Stomach (tissue), 9 donors: Measurements from ENCODE around the gene BRMS1. TPM values are rescaled to one million over a fixed set of nuclear protein-coding genes. Genes with fewer than 3 reads are reported as not detected.

Source experiments
- DNase-seq, 2 donors: peaks; one replicate each; pipeline versions ENCODE4 v3.0.0 to v3.0.0-alpha.2; 2013 to 2019
- H3K27ac ChIP-seq, 5 donors: fragments of 200-600 bp in 4 of 5; sonication (generic) in 4 of 5; one replicate each; pipeline ENCODE4 v1.5.1; 2013 to 2019; ENCODE audit warnings: mild to moderate bottlenecking in 1 of 5, moderate library complexity in 1 of 5
- H3K27me3 ChIP-seq, 3 donors: fragments of 200-600 bp; sonication (generic); one replicate each; pipeline ENCODE4 v1.5.1; 2017 to 2019; ENCODE audit warnings: mixed run types in 1 of 3
- H3K36me3 ChIP-seq, 4 donors: fragments of 200-600 bp; sonication (generic); 1 replicate in 3 of 4; 2 replicates in 1 of 4; pipeline ENCODE4 v1.5.1; 2016 to 2019
- H3K4me1 ChIP-seq, 4 donors: fragments of 200-600 bp; sonication (generic); one replicate each; pipeline ENCODE4 v1.5.1; 2016 to 2019
- H3K4me3 ChIP-seq, 4 donors: fragments of 200-600 bp; sonication (generic) in 3 of 4; one replicate each; pipeline ENCODE4 v1.5.1; 2016 to 2019; ENCODE audit warnings: mild to moderate bottlenecking in 1 of 4
- H3K9me3 ChIP-seq, 4 donors: fragments of 200-600 bp; sonication (generic); one replicate each; pipeline ENCODE4 v1.5.1; 2016 to 2019
- EP300 ChIP-seq: sonication (generic); formaldehyde crosslinking; IDR thresholded peaks from one replicate; pipeline ENCODE4 v1.6.1; 2017; ENCODE audit warnings: antibody characterized with exemption
- POLR2A ChIP-seq, 4 donors: fragments of 450-650 bp; IDR thresholded peaks; one replicate each; pipeline ENCODE4 v1.6.1; 2016; ENCODE audit warnings: antibody characterized with exemption in 4 of 4, control low read depth in 2 of 4, mild to moderate bottlenecking in 1 of 4, moderate library complexity in 1 of 4
- POLR2AphosphoS5 ChIP-seq, 3 donors: sonication (generic); formaldehyde crosslinking; IDR thresholded peaks; one replicate each; pipeline ENCODE4 v1.6.1; 2016; ENCODE audit warnings: antibody characterized with exemption in 3 of 3
- WGBS, 5 donors: extraction: QIAGEN DNeasy Blood & Tissue Kit in 3 of 5; methylation state at CpG; one replicate each; pipeline versions ENCODE4 v1.1.5 to v1.1.7; 2013 to 2018; 5-methylcytosine and 5-hydroxymethylcytosine counted together
- intact Hi-C: fragments of 100-400 bp; cut with DNase I; formaldehyde crosslinking; loops from one replicate; pipeline ENCODE4 v1.15.1; 2023; ENCODE audit warnings: low total_unique reads
- polyA plus RNA-seq, 3 donors: library from polyadenylated mRNA; stranded (reverse); fragments of 200-250 nt; gene quantifications; one replicate each; pipeline ENCODE4 v1.2.3, GENCODE V29; 2013
- total RNA-seq, 5 donors: library from RNA; depleted of rRNA; stranded (reverse); fragments of >200 nt; gene quantifications; one replicate each; pipeline versions ENCODE4 v1.1.0 to v1.2.3, GENCODE V29; 2014 to 2016
- TF ChIP-seq, protein P1 (sequence below), 7 experiments: fragments of 450-650 bp in 4 of 7; fragments of 200-600 bp in 3 of 7; sonication (generic) in 3 of 7; IDR thresholded peaks; one replicate each; pipeline ENCODE4 v1.5.1; 2016 to 2019; ENCODE audit warnings: antibody characterized with exemption in 7 of 7, control low read depth in 2 of 7, mild to moderate bottlenecking in 1 of 7
- donor health status: healthy with polysubstance abuse.
- donor health status: Bipolar disorder and iron deficiency.
- donor health status: healthy.

The BRMS1 gene
- total and polyA plus RNA-seq, 8 donors, result 14.6 to 105 (median 62.1) TPM

DNA sequence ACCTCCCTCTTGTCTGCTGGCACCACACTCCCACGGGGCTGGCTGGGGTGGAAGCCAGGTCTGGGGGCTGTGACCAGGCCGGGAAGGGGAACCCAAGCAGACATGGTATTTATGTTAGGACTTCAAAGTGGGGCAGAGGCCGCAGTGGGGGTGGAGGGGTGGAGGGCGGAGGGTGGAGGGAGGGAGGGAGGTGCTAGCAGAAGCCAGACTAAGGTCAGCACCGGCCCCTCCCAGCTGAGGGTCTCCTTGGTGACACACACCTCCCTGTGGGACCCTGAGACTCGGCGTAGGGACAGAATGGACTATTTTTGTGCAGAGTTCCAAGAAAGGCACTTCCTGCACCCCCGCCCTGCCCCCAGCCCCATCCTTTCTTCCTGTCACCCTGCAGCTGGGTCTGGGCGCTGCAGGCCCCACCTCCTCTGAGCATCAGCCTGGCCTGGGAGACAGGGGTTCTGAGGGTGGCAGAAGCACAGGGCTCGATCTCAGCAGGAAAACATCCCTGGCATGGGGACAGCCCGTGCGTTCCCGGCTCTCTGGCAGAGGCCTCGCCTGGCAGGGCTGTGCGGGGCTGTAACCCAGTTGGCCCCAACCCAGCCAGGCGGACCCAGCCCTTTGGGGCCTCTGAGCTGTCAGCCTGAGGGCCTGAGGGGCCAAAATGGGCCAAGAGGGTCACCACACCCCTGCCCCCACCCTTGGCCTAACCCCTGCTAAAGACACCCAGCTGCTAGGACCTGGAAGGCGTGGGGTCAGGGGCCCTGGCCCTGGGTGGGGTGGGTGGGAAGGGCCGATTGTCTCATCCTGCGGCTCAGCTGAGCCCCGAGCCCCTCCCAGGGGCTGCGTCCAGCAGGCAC is 18.4 kb downstream of the BRMS1 start:
- Histone ChIP-seq H3K4me1 (peaks cover 26 to 36% (median 31%) of the 10 kb centered on the region in 4 donors), H3K4me3 (no peak overlapping the region), H3K27ac (peak overlapping the region in 4 of 5 donors; percentile 44 to 73 (median 72)), H3K9me3 (no peaks in the 10 kb centered on the region), H3K27me3 (no peaks in the 10 kb centered on the region), H3K36me3 (peaks cover 0 to 2% (median 1%) of the 10 kb centered on the region in 4 donors)
- TF ChIP-seq EP300, result no peak
- no peak for TF ChIP-seq POLR2A (IDR thresholded peaks at IDR 0.05)
- TF ChIP-seq, protein P1, sequence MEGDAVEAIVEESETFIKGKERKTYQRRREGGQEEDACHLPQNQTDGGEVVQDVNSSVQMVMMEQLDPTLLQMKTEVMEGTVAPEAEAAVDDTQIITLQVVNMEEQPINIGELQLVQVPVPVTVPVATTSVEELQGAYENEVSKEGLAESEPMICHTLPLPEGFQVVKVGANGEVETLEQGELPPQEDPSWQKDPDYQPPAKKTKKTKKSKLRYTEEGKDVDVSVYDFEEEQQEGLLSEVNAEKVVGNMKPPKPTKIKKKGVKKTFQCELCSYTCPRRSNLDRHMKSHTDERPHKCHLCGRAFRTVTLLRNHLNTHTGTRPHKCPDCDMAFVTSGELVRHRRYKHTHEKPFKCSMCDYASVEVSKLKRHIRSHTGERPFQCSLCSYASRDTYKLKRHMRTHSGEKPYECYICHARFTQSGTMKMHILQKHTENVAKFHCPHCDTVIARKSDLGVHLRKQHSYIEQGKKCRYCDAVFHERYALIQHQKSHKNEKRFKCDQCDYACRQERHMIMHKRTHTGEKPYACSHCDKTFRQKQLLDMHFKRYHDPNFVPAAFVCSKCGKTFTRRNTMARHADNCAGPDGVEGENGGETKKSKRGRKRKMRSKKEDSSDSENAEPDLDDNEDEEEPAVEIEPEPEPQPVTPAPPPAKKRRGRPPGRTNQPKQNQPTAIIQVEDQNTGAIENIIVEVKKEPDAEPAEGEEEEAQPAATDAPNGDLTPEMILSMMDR (IDR thresholded peaks at IDR 0.05), result no peak
- TF ChIP-seq POLR2AphosphoS5 (IDR thresholded peaks at IDR 0.05), result no peak
- intact Hi-C loops, result no loop called here
- 24 to 57% (median 46%) methylated on average over 7 to 21 of the region's 21 CpGs for WGBS, 5 donors
- DNase-seq, result peak in 1 of 2 donors; percentile 77

DNA sequence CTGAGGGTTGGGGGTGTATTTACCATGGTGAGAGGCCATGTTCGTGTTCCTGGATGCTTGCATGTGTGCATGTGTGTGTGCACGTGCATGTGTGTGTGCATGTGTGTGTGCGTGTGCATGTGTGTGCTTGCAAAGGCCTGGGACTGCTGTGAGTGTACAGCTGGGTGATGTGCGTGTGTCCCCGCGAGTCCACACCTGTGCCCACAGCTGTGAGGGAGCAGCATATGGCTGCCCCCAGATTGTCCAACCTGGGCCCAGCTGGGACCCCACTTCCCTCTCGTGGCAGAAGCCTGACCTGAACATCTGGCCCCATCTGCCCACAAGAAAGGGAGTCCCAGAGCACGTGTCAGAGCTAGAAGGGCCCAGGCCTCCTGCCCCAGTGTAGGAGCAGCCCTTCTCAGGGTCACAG is 19.6 kb downstream of the BRMS1 start:
- intact Hi-C loops, result no loop called here
- peak in 1 of 2 donors; percentile 32 for DNase-seq
- Histone ChIP-seq H3K9me3 (no peaks in the 10 kb centered on the region), H3K4me3 (no peak overlapping the region), H3K27me3 (no peaks in the 10 kb centered on the region), H3K27ac (peak overlapping the region in 2 of 5 donors; percentile 73), H3K36me3 (no peaks in the 10 kb centered on the region), H3K4me1 (peaks cover 26 to 36% (median 31%) of the 10 kb centered on the region in 4 donors)
- 78 to 90% (median 82%) methylated on average over 7 to 8 of the region's 8 CpGs for WGBS, 5 donors
- TF ChIP-seq EP300, result no peak

DNA sequence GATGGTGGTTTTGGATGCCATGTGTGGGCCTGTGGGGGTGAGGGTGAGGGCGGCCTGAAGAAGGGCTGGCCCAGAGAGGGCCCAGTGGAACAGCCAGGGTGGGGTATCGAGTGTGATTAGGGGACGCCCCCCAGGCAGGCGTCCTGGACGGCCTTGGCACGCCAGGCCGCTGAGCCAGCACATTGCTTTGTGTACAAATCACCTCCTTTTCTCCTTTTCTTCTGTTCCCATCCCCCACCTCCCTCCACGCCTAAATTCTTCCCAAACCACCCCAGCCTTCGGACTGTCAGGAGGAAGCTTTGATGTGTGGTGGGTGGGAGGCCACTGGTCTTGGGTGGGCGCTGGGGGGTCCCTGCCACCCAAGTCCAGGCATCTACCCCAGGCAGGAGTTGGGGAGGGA is 20.2 kb downstream of the BRMS1 start:
- WGBS, 5 donors, result 64 to 79% (median 68%) methylated on average over 5 to 10 of the region's 10 CpGs
- peaks cover 26 to 36% (median 31%) of the 10 kb centered on the region in 4 donors for H3K4me1 ChIP-seq
- no peaks in the 10 kb centered on the region for H3K27me3 ChIP-seq
- intact Hi-C loops, result no loop called here
- H3K4me3 ChIP-seq, result no peak overlapping the region
- H3K9me3 ChIP-seq, result no peaks in the 10 kb centered on the region
- TF ChIP-seq POLR2A (IDR thresholded peaks at IDR 0.05) (no peak), EP300 (no peak), POLR2AphosphoS5 (IDR thresholded peaks at IDR 0.05) (no peak)
- TF ChIP-seq, protein P1 (IDR thresholded peaks at IDR 0.05), result no peak
- no peaks in the 10 kb centered on the region for H3K36me3 ChIP-seq
- peak in 1 of 2 donors; percentile 36 for DNase-seq
- peak overlapping the region in 1 of 5 donors; percentile 14 for H3K27ac ChIP-seq

DNA sequence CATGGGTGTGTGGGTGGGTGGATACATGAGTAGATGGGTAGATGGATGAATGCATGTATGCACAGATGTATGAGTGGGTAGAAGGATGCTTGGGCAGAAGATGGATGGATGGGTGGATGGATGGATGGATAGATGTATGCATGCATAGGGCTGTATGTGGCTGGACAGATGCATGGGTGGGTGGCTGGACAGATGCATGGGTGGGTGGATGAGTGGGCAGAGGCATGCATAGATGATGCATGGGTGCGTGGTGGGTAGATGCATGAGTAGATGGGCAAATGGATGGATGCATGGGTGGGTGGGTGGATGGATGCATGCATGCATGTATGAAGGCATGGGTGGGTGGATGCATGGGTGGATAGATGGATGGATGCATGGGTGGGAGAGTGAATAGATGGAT is 21.2 kb downstream of the BRMS1 start:
- H3K4me1 ChIP-seq, result peaks cover 26 to 36% (median 31%) of the 10 kb centered on the region in 4 donors
- 96 to 100% (median 98%) methylated on average over 1 of the region's 1 CpG for WGBS, 5 donors

More for the DNA sequence above, 21.2 kb downstream of the BRMS1 start:
- intact Hi-C loops, result no loop called here
- H3K27ac ChIP-seq, result no peak overlapping the region
- no peaks in the 10 kb centered on the region for H3K36me3 ChIP-seq
- no peaks in the 10 kb centered on the region for H3K9me3 ChIP-seq
- no peak overlapping the region for H3K4me3 ChIP-seq
- DNase-seq, result no peak
- TF ChIP-seq, protein P1 (IDR thresholded peaks at IDR 0.05), result no peak
- TF ChIP-seq POLR2AphosphoS5 (IDR thresholded peaks at IDR 0.05) (no peak), EP300 (no peak), POLR2A (IDR thresholded peaks at IDR 0.05) (no peak)
- H3K27me3 ChIP-seq, result no peaks in the 10 kb centered on the region
